GM12865 (cell line): ENCODE measurements around the gene TCHP.

Experiments
- DNase-seq: peaks from one replicate; pipeline ENCODE4 v3.0.0; 2010; ENCODE audit warnings: low read depth
- H3K4me3 ChIP-seq: 2 replicates; pipeline ENCODE4 v1.5.1; 2011; ENCODE audit warnings: mild to moderate bottlenecking, low read depth, low read length, control low read depth
- TF ChIP-seq, protein P1 (sequence below): IDR thresholded peaks from 2 replicates; pipeline ENCODE4 v1.5.1; 2011; ENCODE audit warnings: low read length, control low read depth, low read depth, inconsistent platforms; ENCODE audit not compliant: insufficient read depth; ENCODE audit errors: missing control alignments

TCHP gene

DNA sequence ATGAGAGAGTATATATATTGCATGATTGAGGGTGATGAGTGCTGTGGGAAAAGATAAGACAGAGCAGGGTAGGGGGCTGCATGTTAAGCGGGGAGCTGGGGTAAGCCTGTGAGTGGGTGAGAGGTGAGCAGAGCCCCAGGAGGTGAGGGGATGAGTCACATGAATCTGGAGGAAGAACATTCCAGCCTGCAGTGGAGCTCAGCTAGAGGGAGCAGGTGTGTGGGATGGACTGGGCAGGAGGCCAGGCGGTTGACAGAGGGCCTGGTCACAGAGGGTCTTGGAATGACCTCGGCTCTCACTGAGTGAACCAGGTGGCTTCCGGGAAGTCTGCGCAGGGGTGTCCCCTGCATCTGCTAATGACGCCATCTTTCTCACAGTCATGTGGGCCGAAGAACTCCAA is 51.7 kb downstream of the TCHP start:
- no peak for DNase-seq
- TF ChIP-seq, protein P1, sequence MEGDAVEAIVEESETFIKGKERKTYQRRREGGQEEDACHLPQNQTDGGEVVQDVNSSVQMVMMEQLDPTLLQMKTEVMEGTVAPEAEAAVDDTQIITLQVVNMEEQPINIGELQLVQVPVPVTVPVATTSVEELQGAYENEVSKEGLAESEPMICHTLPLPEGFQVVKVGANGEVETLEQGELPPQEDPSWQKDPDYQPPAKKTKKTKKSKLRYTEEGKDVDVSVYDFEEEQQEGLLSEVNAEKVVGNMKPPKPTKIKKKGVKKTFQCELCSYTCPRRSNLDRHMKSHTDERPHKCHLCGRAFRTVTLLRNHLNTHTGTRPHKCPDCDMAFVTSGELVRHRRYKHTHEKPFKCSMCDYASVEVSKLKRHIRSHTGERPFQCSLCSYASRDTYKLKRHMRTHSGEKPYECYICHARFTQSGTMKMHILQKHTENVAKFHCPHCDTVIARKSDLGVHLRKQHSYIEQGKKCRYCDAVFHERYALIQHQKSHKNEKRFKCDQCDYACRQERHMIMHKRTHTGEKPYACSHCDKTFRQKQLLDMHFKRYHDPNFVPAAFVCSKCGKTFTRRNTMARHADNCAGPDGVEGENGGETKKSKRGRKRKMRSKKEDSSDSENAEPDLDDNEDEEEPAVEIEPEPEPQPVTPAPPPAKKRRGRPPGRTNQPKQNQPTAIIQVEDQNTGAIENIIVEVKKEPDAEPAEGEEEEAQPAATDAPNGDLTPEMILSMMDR = no peak
- no peak overlapping the region for H3K4me3 ChIP-seq

DNA sequence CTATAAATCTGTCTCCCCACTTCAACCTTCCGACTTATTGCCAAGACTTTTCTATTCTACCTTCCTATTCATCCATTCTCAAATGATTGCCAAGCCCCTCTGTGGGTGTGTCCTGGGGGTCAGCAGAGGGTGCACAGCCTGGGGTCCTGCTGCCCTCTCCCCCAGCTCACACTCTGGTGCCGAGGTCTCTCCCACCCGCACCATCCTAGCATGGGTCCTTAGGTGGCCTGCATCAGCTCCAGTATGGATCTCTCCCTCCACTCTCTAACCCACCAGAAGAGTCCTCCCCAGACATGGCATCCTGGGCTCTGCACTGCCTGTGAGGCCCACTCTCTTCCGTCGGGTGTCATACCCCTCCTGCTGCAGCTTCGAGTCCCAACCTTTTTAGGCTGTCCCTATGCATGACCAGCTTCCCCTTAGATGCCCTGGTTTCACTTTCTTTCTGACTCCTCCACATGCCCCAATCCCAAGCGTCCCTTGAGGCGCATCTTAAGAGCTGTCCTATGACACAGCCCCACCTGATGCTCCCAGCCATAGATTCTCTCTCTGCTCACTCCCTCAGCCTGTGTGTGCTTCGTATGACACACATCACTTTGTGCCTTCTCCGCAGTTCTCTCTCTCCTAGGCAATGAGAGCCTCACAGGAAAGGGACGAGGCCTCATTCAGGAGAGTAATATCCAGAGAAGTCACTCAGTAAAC is 52.2 kb downstream of the TCHP start:
- no peak overlapping the region for H3K4me3 ChIP-seq
- TF ChIP-seq, protein P1 = no peak
- DNase-seq = peak; percentile 68

DNA sequence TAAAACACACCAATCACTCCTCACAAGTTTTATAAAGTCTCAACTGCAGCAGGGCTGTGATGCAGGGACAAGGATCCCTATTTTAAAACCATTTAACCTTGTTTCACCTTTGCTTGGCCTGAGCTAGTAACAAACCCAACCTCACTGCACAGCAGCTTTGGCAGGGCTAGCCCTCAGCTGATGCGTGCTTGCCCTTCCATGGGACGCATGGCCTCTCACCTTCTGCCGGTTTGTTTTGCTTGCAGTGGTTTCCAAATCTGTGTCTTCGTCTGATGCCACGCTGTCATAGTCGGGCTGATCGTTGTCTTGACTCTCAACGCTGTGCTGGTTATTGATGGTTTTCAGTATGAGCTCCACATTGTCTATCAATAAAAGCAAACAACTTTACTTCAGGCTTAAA is 52.8 kb downstream of the TCHP start:
- DNase-seq = no peak
- TF ChIP-seq, protein P1 = no peak
- no peak overlapping the region for H3K4me3 ChIP-seq

DNA sequence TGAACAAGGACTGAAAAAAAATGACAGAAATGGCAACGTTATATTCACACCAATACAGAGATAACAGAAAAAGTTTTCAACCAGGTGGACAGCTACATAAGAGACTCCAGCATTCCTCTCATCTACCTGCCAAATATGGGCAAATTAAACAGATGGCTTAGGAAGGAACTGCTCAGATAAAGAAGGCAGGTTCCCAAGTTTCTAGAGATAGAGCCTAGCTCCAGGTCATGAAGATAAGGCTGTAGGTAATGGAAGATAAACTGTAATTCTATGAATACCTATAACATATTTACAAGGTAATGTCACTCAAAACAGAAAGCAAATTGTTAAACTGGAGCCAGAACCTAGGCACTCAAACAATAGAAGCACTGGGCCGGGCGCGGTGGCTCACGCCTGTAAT is 53.6 kb downstream of the TCHP start:
- DNase-seq = no peak
- TF ChIP-seq, protein P1 = no peak
- H3K4me3 ChIP-seq = no peak overlapping the region

DNA sequence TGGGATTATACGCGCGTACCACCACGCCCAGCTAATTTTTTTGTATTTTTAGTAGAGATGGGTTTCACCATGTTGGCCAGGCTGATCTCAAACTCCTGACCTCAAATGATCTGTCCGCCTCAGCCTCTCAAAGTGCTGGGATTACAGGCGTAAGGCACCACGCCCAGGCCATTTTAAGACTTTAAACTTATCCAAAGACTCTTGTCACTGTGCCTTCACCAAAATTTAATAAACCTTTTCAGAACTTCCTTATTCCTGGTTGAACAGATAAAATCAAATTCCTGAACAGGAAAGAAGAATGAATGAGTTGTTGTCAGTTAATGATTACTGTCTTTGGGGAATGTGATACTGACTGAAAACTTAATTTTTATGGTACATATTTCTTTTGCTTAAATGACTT is 58.3 kb downstream of the TCHP start:
- TF ChIP-seq, protein P1 = no peak
- H3K4me3 ChIP-seq = no peak overlapping the region
- no peak for DNase-seq

DNA sequence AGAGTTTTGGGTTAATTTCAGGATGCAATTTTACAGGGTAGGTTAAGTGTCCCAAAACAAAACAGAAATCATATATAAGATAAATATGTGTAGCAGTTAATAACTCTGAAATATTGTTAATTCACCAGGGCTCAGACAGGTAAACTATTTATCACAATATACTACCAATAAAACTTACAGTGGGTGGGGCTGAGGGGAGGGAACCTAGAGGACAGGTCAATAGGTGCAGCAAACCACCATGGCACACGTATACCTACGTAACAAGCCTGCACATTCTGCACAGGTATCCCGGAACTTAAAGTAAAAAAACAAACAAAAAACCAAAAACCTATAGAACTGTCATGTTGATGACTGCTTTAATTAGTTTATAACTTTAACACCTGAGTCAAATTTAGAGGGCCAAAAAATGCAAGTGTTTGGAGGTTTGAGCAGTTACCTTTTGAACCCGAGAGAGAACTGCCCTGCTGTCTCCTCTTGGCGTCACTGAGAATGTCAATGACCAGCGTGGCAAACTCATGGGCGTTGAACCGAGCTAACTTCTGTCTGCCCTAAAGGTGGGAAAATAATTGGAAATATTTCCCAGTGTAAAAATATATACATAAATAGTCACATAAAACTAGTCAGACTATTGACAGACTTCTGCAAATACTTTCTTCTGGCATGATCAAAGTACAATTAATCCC is 59.5 kb downstream of the TCHP start:
- no peak overlapping the region for H3K4me3 ChIP-seq
- TF ChIP-seq, protein P1 = no peak
- no peak for DNase-seq
